ENCODE data around the gene PSMF1. TPM values are rescaled to one million over a fixed set of nuclear protein-coding genes. Genes with fewer than 3 reads are reported as not detected.
A peak's percentile ranks its signal among the peaks of the same experiment; 100 is the strongest.

PSMF1 gene
- total and polyA plus RNA-seq, 2 of the 13 experiments (the other 11 are each of a cell fraction or from before 2014, with no cell fraction given): 82.5 to 86.0 TPM

DNA sequence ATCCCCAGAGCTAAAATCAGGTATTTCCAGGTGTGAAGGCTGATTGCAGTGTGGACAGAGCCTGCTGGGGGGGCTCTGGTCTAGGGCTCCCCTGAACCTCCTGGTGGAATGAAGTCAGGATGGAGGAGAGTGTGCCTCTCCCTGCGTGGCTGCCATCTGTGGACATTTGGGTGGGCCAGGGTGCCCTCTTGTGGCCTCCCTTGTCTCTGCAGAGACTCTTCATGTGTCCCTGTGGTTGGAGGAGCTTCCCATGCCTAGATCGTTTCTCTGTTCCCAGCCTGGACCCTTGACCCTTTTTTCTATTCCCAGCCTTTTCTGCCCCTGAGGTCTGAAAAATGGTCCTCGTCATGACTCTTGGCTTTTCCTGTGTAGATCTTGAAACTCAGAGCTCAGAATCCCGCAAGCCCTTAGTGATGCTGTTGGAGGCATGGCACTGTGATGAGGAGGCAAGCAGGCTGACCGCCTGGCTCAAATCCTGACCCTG is 9.9 kb upstream of the PSMF1 start (continued):
- TF ChIP-seq, protein P1, sequence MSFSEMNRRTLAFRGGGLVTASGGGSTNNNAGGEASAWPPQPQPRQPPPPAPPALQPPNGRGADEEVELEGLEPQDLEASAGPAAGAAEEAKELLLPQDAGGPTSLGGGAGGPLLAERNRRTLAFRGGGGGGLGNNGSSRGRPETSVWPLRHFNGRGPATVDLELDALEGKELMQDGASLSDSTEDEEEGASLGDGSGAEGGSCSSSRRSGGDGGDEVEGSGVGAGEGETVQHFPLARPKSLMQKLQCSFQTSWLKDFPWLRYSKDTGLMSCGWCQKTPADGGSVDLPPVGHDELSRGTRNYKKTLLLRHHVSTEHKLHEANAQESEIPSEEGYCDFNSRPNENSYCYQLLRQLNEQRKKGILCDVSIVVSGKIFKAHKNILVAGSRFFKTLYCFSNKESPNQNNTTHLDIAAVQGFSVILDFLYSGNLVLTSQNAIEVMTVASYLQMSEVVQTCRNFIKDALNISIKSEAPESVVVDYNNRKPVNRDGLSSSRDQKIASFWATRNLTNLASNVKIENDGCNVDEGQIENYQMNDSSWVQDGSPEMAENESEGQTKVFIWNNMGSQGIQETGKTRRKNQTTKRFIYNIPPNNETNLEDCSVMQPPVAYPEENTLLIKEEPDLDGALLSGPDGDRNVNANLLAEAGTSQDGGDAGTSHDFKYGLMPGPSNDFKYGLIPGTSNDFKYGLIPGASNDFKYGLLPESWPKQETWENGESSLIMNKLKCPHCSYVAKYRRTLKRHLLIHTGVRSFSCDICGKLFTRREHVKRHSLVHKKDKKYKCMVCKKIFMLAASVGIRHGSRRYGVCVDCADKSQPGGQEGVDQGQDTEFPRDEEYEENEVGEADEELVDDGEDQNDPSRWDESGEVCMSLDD (CRISPR knock-in tag; IDR thresholded peaks at IDR 0.05; ENCODE audit: borderline replicate concordance): no peak
- TF ChIP-seq, protein P2, sequence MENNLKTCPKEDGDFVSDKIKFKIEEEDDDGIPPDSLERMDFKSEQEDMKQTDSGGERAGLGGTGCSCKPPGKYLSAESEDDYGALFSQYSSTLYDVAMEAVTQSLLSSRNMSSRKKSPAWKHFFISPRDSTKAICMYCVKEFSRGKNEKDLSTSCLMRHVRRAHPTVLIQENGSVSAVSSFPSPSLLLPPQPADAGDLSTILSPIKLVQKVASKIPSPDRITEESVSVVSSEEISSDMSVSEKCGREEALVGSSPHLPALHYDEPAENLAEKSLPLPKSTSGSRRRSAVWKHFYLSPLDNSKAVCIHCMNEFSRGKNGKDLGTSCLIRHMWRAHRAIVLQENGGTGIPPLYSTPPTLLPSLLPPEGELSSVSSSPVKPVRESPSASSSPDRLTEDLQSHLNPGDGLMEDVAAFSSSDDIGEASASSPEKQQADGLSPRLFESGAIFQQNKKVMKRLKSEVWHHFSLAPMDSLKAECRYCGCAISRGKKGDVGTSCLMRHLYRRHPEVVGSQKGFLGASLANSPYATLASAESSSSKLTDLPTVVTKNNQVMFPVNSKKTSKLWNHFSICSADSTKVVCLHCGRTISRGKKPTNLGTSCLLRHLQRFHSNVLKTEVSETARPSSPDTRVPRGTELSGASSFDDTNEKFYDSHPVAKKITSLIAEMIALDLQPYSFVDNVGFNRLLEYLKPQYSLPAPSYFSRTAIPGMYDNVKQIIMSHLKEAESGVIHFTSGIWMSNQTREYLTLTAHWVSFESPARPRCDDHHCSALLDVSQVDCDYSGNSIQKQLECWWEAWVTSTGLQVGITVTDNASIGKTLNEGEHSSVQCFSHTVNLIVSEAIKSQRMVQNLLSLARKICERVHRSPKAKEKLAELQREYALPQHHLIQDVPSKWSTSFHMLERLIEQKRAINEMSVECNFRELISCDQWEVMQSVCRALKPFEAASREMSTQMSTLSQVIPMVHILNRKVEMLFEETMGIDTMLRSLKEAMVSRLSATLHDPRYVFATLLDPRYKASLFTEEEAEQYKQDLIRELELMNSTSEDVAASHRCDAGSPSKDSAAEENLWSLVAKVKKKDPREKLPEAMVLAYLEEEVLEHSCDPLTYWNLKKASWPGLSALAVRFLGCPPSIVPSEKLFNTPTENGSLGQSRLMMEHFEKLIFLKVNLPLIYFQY (CRISPR knock-in tag; IDR thresholded peaks at IDR 0.05; ENCODE audit: borderline replicate concordance): 0 out of 2 replicates have a peak, but pooled peaks have one; percentile 48
- TF ChIP-seq, protein P3, sequence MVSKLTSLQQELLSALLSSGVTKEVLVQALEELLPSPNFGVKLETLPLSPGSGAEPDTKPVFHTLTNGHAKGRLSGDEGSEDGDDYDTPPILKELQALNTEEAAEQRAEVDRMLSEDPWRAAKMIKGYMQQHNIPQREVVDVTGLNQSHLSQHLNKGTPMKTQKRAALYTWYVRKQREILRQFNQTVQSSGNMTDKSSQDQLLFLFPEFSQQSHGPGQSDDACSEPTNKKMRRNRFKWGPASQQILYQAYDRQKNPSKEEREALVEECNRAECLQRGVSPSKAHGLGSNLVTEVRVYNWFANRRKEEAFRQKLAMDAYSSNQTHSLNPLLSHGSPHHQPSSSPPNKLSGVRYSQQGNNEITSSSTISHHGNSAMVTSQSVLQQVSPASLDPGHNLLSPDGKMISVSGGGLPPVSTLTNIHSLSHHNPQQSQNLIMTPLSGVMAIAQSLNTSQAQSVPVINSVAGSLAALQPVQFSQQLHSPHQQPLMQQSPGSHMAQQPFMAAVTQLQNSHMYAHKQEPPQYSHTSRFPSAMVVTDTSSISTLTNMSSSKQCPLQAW (CRISPR knock-in tag; IDR thresholded peaks at IDR 0.05): peak; percentile 62
- TF ChIP-seq ZNF263 (CRISPR knock-in tag; IDR thresholded peaks at IDR 0.05): 0 out of 2 replicates have a peak, but pooled peaks have one; percentile 21
- 0 out of 2 replicates have a peak, but pooled peaks have one; percentile 29 for TF ChIP-seq ZMYM4 (CRISPR knock-in tag; IDR thresholded peaks at IDR 0.05)
- no peak for TF ChIP-seq FOSL1 (CRISPR knock-in tag; IDR thresholded peaks at IDR 0.05; ENCODE audit: borderline replicate concordance)
- TF ChIP-seq NFKB2 (CRISPR knock-in tag; IDR thresholded peaks at IDR 0.05; ENCODE audit: borderline replicate concordance): peak; percentile 52; the same call in 1 of the 2 replicates
- TF ChIP-seq, protein P4, sequence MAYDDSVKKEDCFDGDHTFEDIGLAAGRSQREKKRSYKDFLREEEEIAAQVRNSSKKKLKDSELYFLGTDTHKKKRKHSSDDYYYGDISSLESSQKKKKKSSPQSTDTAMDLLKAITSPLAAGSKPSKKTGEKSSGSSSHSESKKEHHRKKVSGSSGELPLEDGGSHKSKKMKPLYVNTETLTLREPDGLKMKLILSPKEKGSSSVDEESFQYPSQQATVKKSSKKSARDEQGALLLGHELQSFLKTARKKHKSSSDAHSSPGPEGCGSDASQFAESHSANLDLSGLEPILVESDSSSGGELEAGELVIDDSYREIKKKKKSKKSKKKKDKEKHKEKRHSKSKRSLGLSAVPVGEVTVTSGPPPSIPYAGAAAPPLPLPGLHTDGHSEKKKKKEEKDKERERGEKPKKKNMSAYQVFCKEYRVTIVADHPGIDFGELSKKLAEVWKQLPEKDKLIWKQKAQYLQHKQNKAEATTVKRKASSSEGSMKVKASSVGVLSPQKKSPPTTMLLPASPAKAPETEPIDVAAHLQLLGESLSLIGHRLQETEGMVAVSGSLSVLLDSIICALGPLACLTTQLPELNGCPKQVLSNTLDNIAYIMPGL (CRISPR knock-in tag; IDR thresholded peaks at IDR 0.05; ENCODE audit: borderline replicate concordance in 1 of 2, low read depth in 1 of 2): peak in 1 of 2 experiments; percentile 79; a peak in 1 of 4 replicates
- TF ChIP-seq, protein P5, sequence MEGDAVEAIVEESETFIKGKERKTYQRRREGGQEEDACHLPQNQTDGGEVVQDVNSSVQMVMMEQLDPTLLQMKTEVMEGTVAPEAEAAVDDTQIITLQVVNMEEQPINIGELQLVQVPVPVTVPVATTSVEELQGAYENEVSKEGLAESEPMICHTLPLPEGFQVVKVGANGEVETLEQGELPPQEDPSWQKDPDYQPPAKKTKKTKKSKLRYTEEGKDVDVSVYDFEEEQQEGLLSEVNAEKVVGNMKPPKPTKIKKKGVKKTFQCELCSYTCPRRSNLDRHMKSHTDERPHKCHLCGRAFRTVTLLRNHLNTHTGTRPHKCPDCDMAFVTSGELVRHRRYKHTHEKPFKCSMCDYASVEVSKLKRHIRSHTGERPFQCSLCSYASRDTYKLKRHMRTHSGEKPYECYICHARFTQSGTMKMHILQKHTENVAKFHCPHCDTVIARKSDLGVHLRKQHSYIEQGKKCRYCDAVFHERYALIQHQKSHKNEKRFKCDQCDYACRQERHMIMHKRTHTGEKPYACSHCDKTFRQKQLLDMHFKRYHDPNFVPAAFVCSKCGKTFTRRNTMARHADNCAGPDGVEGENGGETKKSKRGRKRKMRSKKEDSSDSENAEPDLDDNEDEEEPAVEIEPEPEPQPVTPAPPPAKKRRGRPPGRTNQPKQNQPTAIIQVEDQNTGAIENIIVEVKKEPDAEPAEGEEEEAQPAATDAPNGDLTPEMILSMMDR (CRISPR knock-in tag; IDR thresholded peaks at IDR 0.05): peak; percentile 95
- peak; percentile 95 for TF ChIP-seq XRCC5 (optimal IDR thresholded peaks at IDR 0.05; ENCODE audit: low read length)
- TF ChIP-seq, protein P6, sequence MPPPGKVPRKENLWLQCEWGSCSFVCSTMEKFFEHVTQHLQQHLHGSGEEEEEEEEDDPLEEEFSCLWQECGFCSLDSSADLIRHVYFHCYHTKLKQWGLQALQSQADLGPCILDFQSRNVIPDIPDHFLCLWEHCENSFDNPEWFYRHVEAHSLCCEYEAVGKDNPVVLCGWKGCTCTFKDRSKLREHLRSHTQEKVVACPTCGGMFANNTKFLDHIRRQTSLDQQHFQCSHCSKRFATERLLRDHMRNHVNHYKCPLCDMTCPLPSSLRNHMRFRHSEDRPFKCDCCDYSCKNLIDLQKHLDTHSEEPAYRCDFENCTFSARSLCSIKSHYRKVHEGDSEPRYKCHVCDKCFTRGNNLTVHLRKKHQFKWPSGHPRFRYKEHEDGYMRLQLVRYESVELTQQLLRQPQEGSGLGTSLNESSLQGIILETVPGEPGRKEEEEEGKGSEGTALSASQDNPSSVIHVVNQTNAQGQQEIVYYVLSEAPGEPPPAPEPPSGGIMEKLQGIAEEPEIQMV (CRISPR knock-in tag; IDR thresholded peaks at IDR 0.05; ENCODE audit: low read depth): 0 out of 2 replicates have a peak, but pooled peaks have one; percentile 57
